ENCODE measurements around the gene ANKS1B.

Gene ANKS1B

GRCh38 chr12:98812225-98812624 lies 1172.5 kb downstream of the ANKS1B start:
- Histone ChIP-seq H3K36me3 (ENCODE audit: control insufficient read depth, insufficient read depth, low read length) (no peaks in the 10 kb centered on the region), H3K4me1 (ENCODE audit: control insufficient read depth, insufficient read depth, low read length, poor library complexity, severe bottlenecking) (no peaks in the 10 kb centered on the region), H3K4me3 (ENCODE audit: extremely low read depth, insufficient read depth, low read length, poor library complexity, severe bottlenecking) (no peak overlapping the region), H3K9me3 (ENCODE audit: control insufficient read depth, low read length) (no peaks in the 10 kb centered on the region), H3K27ac (ENCODE audit: low read depth, low read length, severe bottlenecking) (no peak overlapping the region)
- WGBS, 2 experiments (ENCODE audit: insufficient coverage in 2 of 2), result 96% methylated on average over 7 of the region's 7 CpGs

GRCh38 chr12:98808243-98808875 lies 1176.4 kb downstream of the ANKS1B start:
- Histone ChIP-seq H3K27ac (ENCODE audit: low read depth, low read length, severe bottlenecking) (no peak overlapping the region), H3K4me1 (ENCODE audit: control insufficient read depth, insufficient read depth, low read length, poor library complexity, severe bottlenecking) (no peaks in the 10 kb centered on the region), H3K9me3 (ENCODE audit: control insufficient read depth, low read length) (no peaks in the 10 kb centered on the region), H3K4me3 (ENCODE audit: extremely low read depth, insufficient read depth, low read length, poor library complexity, severe bottlenecking) (no peak overlapping the region), H3K36me3 (ENCODE audit: control insufficient read depth, insufficient read depth, low read length) (no peaks in the 10 kb centered on the region)
- 65 to 68% methylated on average over 4 to 5 of the region's 6 CpGs for WGBS, 2 experiments (ENCODE audit: insufficient coverage in 2 of 2)

- Histone ChIP-seq H3K4me3 (ENCODE audit: extremely low read depth, insufficient read depth, low read length, poor library complexity, severe bottlenecking) (no peak overlapping the region), H3K36me3 (ENCODE audit: control insufficient read depth, insufficient read depth, low read length) (no peaks in the 10 kb centered on the region), H3K27ac (ENCODE audit: low read depth, low read length, severe bottlenecking) (no peak overlapping the region), H3K9me3 (ENCODE audit: control insufficient read depth, low read length) (no peaks in the 10 kb centered on the region), H3K4me1 (ENCODE audit: control insufficient read depth, insufficient read depth, low read length, poor library complexity, severe bottlenecking) (no peaks in the 10 kb centered on the region)
- WGBS, 2 experiments (ENCODE audit: insufficient coverage in 2 of 2), result no CpG with 5 or more reads among the region's 2 CpGs
Measured at GRCh38 chr12:98807187-98807586, 1177.5 kb downstream of the ANKS1B start.

GRCh38 chr12:98803468-98804209 lies 1181.1 kb downstream of the ANKS1B start:
- no peaks in the 10 kb centered on the region for H3K4me1 ChIP-seq (ENCODE audit: control insufficient read depth, insufficient read depth, low read length, poor library complexity, severe bottlenecking)
- H3K9me3 ChIP-seq (ENCODE audit: control insufficient read depth, low read length), result no peaks in the 10 kb centered on the region
- no peak overlapping the region for H3K4me3 ChIP-seq (ENCODE audit: extremely low read depth, insufficient read depth, low read length, poor library complexity, severe bottlenecking)
- 84 to 96% methylated on average over 3 to 4 of the region's 6 CpGs for WGBS, 2 experiments (ENCODE audit: insufficient coverage in 2 of 2)
- no peaks in the 10 kb centered on the region for H3K36me3 ChIP-seq (ENCODE audit: control insufficient read depth, insufficient read depth, low read length)
- H3K27ac ChIP-seq (ENCODE audit: low read depth, low read length, severe bottlenecking), result no peak overlapping the region

- H3K27ac ChIP-seq (ENCODE audit: low read depth, low read length, severe bottlenecking), result no peak overlapping the region
- 93 to 95% methylated on average over 2 to 3 of the region's 3 CpGs for WGBS, 2 experiments (ENCODE audit: insufficient coverage in 2 of 2)
- no peaks in the 10 kb centered on the region for H3K4me1 ChIP-seq (ENCODE audit: control insufficient read depth, insufficient read depth, low read length, poor library complexity, severe bottlenecking)
- H3K4me3 ChIP-seq (ENCODE audit: extremely low read depth, insufficient read depth, low read length, poor library complexity, severe bottlenecking), result no peak overlapping the region
- no peaks in the 10 kb centered on the region for H3K36me3 ChIP-seq (ENCODE audit: control insufficient read depth, insufficient read depth, low read length)
- H3K9me3 ChIP-seq (ENCODE audit: control insufficient read depth, low read length), result no peaks in the 10 kb centered on the region
Measured at GRCh38 chr12:98799822-98800221, 1184.9 kb downstream of the ANKS1B start.

- no peaks in the 10 kb centered on the region for H3K9me3 ChIP-seq (ENCODE audit: control insufficient read depth, low read length)
- H3K4me1 ChIP-seq (ENCODE audit: control insufficient read depth, insufficient read depth, low read length, poor library complexity, severe bottlenecking), result no peaks in the 10 kb centered on the region
- H3K36me3 ChIP-seq (ENCODE audit: control insufficient read depth, insufficient read depth, low read length), result no peaks in the 10 kb centered on the region
- H3K27ac ChIP-seq (ENCODE audit: low read depth, low read length, severe bottlenecking), result no peak overlapping the region
- WGBS, 2 experiments (ENCODE audit: insufficient coverage in 2 of 2), result 33 to 36% methylated on average over 2 of the region's 3 CpGs
- no peak overlapping the region for H3K4me3 ChIP-seq (ENCODE audit: extremely low read depth, insufficient read depth, low read length, poor library complexity, severe bottlenecking)
Measured at GRCh38 chr12:98799146-98799810, 1185.5 kb downstream of the ANKS1B start.

- no peak overlapping the region for H3K4me3 ChIP-seq (ENCODE audit: extremely low read depth, insufficient read depth, low read length, poor library complexity, severe bottlenecking)
- no peak overlapping the region for H3K27ac ChIP-seq (ENCODE audit: low read depth, low read length, severe bottlenecking)
- no peaks in the 10 kb centered on the region for H3K36me3 ChIP-seq (ENCODE audit: control insufficient read depth, insufficient read depth, low read length)
- no peaks in the 10 kb centered on the region for H3K9me3 ChIP-seq (ENCODE audit: control insufficient read depth, low read length)
- no peaks in the 10 kb centered on the region for H3K4me1 ChIP-seq (ENCODE audit: control insufficient read depth, insufficient read depth, low read length, poor library complexity, severe bottlenecking)
- 72 to 75% methylated on average over 2 of the region's 4 CpGs for WGBS, 2 experiments (ENCODE audit: insufficient coverage in 2 of 2)
Measured at GRCh38 chr12:98797200-98797599, 1187.5 kb downstream of the ANKS1B start.

- Histone ChIP-seq H3K9me3 (ENCODE audit: control insufficient read depth, low read length) (no peaks in the 10 kb centered on the region), H3K4me1 (ENCODE audit: control insufficient read depth, insufficient read depth, low read length, poor library complexity, severe bottlenecking) (no peaks in the 10 kb centered on the region), H3K4me3 (ENCODE audit: extremely low read depth, insufficient read depth, low read length, poor library complexity, severe bottlenecking) (no peak overlapping the region), H3K27ac (ENCODE audit: low read depth, low read length, severe bottlenecking) (no peak overlapping the region), H3K36me3 (ENCODE audit: control insufficient read depth, insufficient read depth, low read length) (no peaks in the 10 kb centered on the region)
- no CpG with 5 or more reads among the region's 1 CpG for WGBS, 2 experiments (ENCODE audit: insufficient coverage in 2 of 2)
Measured at GRCh38 chr12:98796745-98797144, 1188.0 kb downstream of the ANKS1B start.

GRCh38 chr12:98793121-98793520 lies 1191.6 kb downstream of the ANKS1B start:
- no CpG with 5 or more reads among the region's 2 CpGs for WGBS, 2 experiments (ENCODE audit: insufficient coverage in 2 of 2)
- no peaks in the 10 kb centered on the region for H3K4me1 ChIP-seq (ENCODE audit: control insufficient read depth, insufficient read depth, low read length, poor library complexity, severe bottlenecking)
- no peaks in the 10 kb centered on the region for H3K36me3 ChIP-seq (ENCODE audit: control insufficient read depth, insufficient read depth, low read length)
- no peak overlapping the region for H3K4me3 ChIP-seq (ENCODE audit: extremely low read depth, insufficient read depth, low read length, poor library complexity, severe bottlenecking)
- no peak overlapping the region for H3K27ac ChIP-seq (ENCODE audit: low read depth, low read length, severe bottlenecking)
- H3K9me3 ChIP-seq (ENCODE audit: control insufficient read depth, low read length), result no peaks in the 10 kb centered on the region

GRCh38 chr12:98791406-98791805 lies 1193.3 kb downstream of the ANKS1B start:
- 95 to 100% methylated on average over 2 of the region's 3 CpGs for WGBS, 2 experiments (ENCODE audit: insufficient coverage in 2 of 2)
- Histone ChIP-seq H3K4me1 (ENCODE audit: control insufficient read depth, insufficient read depth, low read length, poor library complexity, severe bottlenecking) (no peaks in the 10 kb centered on the region), H3K27ac (ENCODE audit: low read depth, low read length, severe bottlenecking) (no peak overlapping the region), H3K36me3 (ENCODE audit: control insufficient read depth, insufficient read depth, low read length) (no peaks in the 10 kb centered on the region), H3K4me3 (ENCODE audit: extremely low read depth, insufficient read depth, low read length, poor library complexity, severe bottlenecking) (no peak overlapping the region), H3K9me3 (ENCODE audit: control insufficient read depth, low read length) (no peaks in the 10 kb centered on the region)

- WGBS, 2 experiments (ENCODE audit: insufficient coverage in 2 of 2), result 87 to 100% methylated on average over 4 to 5 of the region's 5 CpGs
- H3K27ac ChIP-seq (ENCODE audit: low read depth, low read length, severe bottlenecking), result no peak overlapping the region
- no peaks in the 10 kb centered on the region for H3K9me3 ChIP-seq (ENCODE audit: control insufficient read depth, low read length)
- H3K4me3 ChIP-seq (ENCODE audit: extremely low read depth, insufficient read depth, low read length, poor library complexity, severe bottlenecking), result no peak overlapping the region
- no peaks in the 10 kb centered on the region for H3K36me3 ChIP-seq (ENCODE audit: control insufficient read depth, insufficient read depth, low read length)
- H3K4me1 ChIP-seq (ENCODE audit: control insufficient read depth, insufficient read depth, low read length, poor library complexity, severe bottlenecking), result no peaks in the 10 kb centered on the region
Measured at GRCh38 chr12:98788396-98788795, 1196.3 kb downstream of the ANKS1B start.

Data from mesodermal cell (in vitro differentiated cells).